ENCODE data around the gene OSBPL2. TPM values are rescaled to one million over a fixed set of nuclear protein-coding genes. Genes with fewer than 3 reads are reported as not detected.

Gene OSBPL2
- total RNA-seq, 1 experiment from 2014 or later, result 40.2 TPM

DNA sequence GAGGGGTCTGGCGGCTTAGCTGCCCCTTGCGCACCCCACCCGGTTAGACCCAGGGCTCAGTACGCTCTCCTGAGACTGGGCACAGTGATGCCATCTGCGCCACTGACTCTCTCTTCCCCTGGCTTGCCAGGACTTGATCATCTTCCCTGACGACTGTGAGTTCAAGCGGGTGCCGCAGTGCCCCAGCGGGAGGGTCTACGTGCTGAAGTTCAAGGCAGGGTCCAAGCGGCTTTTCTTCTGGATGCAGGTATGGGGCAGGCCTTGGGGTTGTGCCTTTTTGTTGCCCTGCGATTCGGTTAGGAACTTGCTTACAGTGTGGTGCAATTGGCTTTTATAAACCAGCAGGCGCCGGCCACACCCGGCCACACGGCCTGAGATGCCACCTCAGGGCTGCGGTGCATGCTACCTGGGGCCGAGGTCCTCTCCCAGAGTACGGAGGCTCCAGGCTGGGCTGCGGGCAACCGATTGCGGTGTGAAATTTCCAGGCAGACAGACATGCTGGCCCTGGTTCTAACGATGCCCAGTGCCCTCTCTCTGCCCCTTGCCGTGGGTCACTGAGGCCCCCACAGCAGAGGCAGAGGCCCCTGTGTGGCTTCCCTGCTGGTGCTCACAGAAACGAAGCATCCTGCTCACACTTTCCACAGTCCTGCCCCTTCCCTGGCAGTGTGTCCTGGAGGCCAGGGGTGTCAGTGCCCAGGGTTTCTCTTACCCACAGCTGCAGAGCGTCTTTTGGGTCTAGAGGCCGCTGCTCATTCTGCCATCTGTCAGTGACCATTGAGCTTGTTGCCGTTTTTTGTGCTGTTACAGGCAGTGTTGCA is 66.2 kb downstream of the OSBPL2 start:
- no peaks in the 10 kb centered on the region for H3K27me3 ChIP-seq
- H3K27ac ChIP-seq, result no peak overlapping the region
- H3K4me1 ChIP-seq, result peaks cover 7% of the 10 kb centered on the region
- no peaks in the 10 kb centered on the region for H3K9me3 ChIP-seq (replicated peaks)
- peak overlapping the region; percentile 91 for H3K4me3 ChIP-seq
- peaks cover 59% of the 10 kb centered on the region for H3K36me3 ChIP-seq
- no peak for DNase-seq

DNA sequence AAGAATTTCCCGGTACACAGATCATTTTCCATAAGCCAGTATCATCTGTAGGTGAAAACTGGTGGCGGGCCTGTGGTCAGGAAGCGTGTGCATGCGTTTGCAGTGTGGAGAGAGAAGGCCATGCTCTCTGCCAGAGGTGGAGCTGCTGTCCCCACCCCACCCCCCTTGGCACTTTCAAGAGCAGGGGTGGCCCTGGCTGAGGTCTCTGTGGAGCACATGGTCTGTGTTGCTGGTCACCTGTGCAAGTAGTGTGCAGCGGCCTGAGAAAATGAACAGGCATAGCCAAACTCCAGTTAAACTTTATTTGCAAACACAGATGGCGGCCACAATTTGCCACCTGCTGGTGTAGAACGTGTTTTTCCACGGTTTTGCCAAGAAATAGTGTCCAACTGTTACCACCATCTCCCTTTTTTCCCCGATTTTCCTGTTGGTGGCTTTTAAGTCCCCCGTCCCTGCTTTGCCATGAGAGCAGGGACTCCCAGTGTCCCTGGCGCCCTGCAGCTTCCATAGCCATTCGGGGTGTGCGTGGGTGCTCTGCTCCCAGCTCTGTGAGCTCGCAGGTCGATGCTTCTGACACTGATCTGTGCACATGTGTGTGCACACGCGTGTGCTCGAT is 66.9 kb downstream of the OSBPL2 start:
- H3K27ac ChIP-seq, result no peak overlapping the region
- H3K4me1 ChIP-seq, result peaks cover 7% of the 10 kb centered on the region
- H3K4me3 ChIP-seq, result no peak overlapping the region
- peaks cover 66% of the 10 kb centered on the region for H3K36me3 ChIP-seq
- no peaks in the 10 kb centered on the region for H3K27me3 ChIP-seq
- no peaks in the 10 kb centered on the region for H3K9me3 ChIP-seq (replicated peaks)
- DNase-seq, result no peak

DNA sequence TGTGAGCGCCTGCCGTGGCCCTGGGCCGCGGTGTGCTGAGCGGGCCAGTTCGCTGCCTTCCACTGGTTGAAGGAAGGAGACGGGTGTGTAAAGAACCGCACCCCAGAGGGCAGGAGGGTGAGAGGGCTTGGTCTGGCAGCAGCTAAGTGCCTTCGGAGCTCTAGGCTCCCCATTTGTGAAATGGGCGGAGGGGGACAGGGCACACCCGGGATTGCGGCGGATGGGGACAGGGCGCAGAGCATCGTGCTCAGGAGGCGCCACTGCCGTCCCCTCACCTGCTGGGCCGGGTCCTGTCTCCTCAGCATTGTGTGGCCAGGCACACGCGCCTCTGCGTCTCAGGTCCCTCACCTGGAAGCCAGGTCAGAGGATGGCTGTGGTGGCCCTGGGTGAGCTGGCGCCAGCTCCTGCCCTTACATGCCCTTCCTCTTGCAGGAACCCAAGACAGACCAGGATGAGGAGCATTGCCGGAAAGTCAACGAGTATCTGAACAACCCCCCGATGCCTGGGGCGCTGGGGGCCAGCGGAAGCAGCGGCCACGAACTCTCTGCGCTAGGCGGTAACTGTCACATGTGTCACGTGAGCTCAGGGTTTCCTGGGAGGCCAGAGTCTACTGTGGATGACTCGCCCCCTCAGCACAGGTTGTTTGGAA is 67.6 kb downstream of the OSBPL2 start:
- H3K9me3 ChIP-seq (replicated peaks), result no peaks in the 10 kb centered on the region
- no peak overlapping the region for H3K4me3 ChIP-seq
- DNase-seq, result no peak
- H3K36me3 ChIP-seq, result peaks cover 69% of the 10 kb centered on the region
- peaks cover 7% of the 10 kb centered on the region for H3K4me1 ChIP-seq
- H3K27me3 ChIP-seq, result no peaks in the 10 kb centered on the region
- H3K27ac ChIP-seq, result no peak overlapping the region

DNA sequence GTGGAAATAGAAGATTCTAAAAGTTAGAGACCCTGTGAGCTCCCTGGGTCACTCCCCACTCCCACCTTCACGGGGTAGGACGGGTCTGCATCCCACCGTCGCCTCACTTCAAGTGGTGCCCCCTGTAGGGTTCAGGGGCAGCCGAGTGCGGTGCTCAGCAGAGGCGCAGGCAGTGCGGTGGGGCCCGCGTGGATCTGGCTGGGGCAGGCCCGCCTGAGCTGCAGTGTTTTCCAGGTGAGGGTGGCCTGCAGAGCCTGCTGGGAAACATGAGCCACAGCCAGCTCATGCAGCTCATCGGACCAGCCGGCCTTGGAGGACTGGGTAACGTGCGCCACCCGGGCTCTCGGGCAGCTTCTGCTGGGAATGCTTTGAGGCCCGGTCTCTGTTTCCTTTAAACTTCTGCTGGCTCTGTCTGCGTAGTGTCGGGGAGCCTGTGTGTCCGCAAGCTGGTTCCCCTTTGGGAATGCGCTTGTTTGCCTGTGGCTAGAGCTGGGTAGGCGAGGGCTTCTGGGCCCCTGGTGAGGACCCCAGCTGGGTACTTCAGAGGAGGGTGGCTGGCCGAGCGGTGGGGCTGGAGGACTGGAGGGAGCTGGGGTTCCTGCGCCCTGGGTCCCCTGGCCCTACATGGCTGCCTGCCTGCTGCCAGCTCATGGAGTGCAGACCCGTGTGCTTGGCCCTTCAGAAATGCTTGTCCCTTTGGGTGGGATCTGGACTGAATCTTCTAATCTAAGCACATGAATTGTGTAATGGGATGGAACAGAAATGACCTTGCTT is 68.3 kb downstream of the OSBPL2 start:
- Histone ChIP-seq H3K27me3 (no peaks in the 10 kb centered on the region), H3K36me3 (peaks cover 75% of the 10 kb centered on the region), H3K9me3 (replicated peaks) (no peaks in the 10 kb centered on the region), H3K4me1 (peaks cover 7% of the 10 kb centered on the region), H3K4me3 (no peak overlapping the region), H3K27ac (no peak overlapping the region)
- no peak for DNase-seq

DNA sequence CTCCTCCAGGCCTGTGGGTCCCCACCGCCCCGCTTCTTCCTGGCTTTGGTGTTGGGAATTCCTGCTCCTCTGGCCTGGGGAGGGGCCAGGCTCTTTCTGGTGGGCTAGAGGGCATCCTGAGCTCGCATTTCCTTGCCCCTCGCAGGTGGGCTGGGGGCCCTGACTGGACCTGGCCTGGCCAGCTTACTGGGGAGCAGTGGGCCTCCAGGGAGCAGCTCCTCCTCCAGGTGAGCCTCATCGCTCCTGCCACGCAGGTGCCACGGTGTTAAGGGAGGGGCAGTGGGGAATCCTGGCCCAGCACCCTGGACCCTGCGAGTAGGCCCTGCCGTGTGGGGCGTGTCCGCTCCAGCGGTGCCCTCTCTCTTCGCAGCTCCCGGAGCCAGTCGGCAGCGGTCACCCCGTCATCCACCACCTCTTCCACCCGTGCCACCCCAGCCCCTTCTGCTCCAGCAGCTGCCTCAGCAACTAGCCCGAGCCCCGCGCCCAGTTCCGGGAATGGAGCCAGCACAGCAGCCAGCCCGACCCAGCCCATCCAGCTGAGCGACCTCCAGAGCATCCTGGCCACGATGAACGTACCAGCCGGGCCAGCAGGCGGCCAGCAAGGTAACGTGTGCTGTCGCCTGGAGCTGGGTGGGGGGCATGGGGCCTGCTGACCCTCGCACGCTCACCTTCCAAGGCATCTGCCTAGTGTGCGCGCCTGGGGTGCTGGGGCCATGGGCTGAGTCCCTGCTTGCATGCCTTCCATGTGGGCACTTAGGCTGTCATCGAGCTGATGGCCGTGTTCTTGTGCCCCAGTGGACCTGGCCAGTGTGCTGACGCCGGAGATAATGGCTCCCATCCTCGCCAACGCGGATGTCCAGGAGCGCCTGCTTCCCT is 69.1 kb downstream of the OSBPL2 start:
- no peak for DNase-seq
- Histone ChIP-seq H3K27me3 (no peaks in the 10 kb centered on the region), H3K9me3 (replicated peaks) (no peaks in the 10 kb centered on the region), H3K36me3 (peaks cover 80% of the 10 kb centered on the region), H3K4me1 (peaks cover 7% of the 10 kb centered on the region), H3K4me3 (no peak overlapping the region), H3K27ac (no peak overlapping the region)

DNA sequence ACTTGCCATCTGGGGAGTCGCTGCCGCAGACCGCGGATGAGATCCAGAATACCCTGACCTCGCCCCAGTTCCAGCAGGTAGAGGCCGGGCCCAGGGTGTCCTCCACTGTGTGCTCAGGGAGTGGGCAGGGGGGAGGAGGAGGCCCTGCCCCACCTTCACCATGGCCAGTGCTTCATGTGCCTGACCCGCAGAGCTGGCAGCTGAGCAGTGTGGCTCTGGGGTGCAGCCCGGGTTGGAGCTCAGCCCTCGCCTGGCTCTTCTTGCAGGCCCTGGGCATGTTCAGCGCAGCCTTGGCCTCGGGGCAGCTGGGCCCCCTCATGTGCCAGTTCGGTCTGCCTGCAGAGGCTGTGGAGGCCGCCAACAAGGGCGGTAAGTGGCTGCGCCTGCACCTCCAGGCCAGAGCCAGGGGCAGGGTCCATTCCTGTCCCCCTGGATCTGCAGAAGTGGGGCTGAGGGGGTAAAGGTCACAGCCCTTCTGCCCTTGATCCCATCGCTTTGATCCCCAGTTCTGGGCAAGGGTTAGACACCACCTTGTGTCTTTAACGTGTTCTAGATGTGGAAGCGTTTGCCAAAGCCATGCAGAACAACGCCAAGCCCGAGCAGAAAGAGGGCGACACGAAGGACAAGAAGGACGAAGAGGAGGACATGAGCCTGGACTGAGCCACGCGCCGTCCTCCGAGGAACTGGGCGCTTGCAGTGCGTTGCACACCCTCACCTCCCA is 69.9 kb downstream of the OSBPL2 start:
- Histone ChIP-seq H3K36me3 (peaks cover 83% of the 10 kb centered on the region), H3K27me3 (no peaks in the 10 kb centered on the region)

DNA sequence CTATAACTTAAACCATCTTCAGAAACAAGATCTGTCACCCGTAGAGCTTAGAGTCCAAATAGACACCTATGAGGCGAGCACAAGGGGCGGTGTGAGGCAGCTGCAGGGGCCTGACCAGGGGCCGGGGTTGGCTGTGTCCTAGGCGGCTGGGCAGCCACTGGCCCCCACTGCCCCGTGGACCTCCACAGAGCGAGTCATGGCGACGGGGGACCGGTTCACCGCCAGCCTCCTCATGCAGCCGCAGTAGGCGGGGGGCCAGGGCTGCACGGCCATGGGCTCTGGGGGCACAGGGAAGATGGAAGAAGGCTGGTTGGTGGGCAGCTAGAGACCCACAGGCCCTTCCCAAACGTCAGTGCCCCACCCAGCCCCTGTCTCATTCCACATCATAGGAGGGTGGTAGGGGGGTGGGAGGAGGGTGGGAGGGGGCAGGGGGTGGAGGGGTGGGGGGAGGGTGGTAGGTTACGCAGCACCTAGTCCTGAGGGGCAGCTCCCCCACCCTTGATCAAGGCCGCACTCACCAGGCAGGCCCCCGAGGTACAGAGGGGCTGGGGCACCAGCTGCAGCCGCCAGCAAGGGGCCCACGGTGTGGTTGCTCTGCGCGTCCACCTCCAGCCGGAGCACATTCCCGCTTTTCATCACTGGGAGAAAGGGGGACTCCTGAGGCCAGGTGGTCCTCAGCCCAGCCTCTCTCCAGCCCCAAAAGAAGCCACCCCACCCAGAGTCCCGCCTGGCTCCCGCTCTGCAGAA is 71.0 kb downstream of the OSBPL2 start:
- no peaks in the 10 kb centered on the region for H3K27me3 ChIP-seq
- no peak overlapping the region for H3K27ac ChIP-seq
- no peak overlapping the region for H3K4me3 ChIP-seq
- H3K36me3 ChIP-seq, result peaks cover 77% of the 10 kb centered on the region
- peaks cover 2% of the 10 kb centered on the region; the same call in 1 of the 2 replicates for H3K4me1 ChIP-seq
- H3K9me3 ChIP-seq (replicated peaks), result no peaks in the 10 kb centered on the region
- no peak for DNase-seq

More for the DNA sequence above, 69.9 kb downstream of the OSBPL2 start:
- no peak overlapping the region for H3K27ac ChIP-seq
- H3K4me3 ChIP-seq, result no peak overlapping the region
- no peaks in the 10 kb centered on the region for H3K9me3 ChIP-seq (replicated peaks)
- no peak for DNase-seq
- H3K4me1 ChIP-seq, result peaks cover 7% of the 10 kb centered on the region

DNA sequence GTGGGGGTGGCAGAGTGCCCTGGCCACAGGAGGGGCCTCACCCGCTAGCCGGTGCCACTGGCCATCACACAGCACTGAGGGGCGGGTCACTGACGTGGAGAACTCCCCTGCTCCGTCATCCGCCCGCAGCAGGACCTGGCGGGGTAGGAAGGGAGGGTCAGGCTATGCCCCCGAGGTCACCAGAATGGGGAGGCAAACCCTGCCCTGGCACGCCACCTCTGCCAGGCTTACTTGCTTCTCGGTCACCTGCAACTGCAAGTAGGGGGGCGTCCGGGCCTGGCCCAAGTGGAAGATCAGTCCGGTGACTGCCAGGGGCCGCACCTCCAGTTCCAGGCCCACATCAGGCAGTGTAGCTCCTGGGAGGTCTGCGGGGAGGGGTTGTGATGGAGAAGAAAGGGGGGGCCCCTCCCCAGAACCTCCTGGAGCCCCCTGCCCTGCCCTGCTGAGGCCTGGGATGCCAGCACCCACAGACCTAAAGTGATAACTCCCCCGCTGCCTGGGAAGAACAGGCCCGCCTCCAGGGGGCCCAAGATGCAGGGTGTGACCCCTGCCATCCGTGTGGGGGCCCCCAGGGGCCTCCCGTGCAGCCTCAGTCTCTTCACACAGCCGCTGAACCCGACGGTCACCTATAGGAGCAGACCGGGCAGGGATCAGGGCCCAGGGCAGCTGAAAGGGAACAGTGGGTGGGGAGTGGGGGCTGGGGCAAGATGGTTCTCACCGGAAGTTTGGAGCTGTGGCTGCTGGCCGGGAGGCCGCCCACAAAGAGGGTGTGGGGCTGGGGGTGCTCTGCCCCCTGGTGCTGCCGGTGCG is 71.8 kb downstream of the OSBPL2 start:
- Histone ChIP-seq H3K36me3 (peaks cover 77% of the 10 kb centered on the region), H3K4me3 (no peak overlapping the region)

DNA sequence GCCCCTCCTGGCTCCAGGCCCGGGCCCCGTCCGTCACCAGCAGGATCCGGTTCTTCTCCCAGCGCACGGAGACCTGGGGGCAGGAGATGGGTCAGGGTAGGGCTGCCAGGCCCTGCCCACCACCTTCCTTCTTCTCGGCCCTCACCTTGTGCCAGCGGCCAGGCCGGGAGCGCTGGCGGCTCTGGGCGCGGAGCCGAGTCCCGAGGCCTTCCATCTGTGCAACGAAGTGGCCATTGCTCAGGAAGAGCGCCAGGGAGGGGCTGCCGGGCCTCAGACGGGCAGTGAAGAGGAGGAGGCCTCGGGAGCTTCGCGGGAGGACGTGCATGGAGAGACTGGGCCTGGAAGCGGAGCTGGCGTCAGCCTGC is 72.4 kb downstream of the OSBPL2 start:
- no peaks in the 10 kb centered on the region for H3K4me1 ChIP-seq
- H3K4me3 ChIP-seq, result no peak overlapping the region
- no peaks in the 10 kb centered on the region for H3K9me3 ChIP-seq (replicated peaks)
- H3K36me3 ChIP-seq, result peaks cover 74% of the 10 kb centered on the region
- no peaks in the 10 kb centered on the region for H3K27me3 ChIP-seq
- no peak overlapping the region for H3K27ac ChIP-seq
- no peak for DNase-seq

More for the DNA sequence above, 71.8 kb downstream of the OSBPL2 start:
- no peaks in the 10 kb centered on the region for H3K4me1 ChIP-seq
- no peaks in the 10 kb centered on the region for H3K9me3 ChIP-seq (replicated peaks)
- no peak for DNase-seq
- no peak overlapping the region for H3K27ac ChIP-seq
- no peaks in the 10 kb centered on the region for H3K27me3 ChIP-seq

DNA sequence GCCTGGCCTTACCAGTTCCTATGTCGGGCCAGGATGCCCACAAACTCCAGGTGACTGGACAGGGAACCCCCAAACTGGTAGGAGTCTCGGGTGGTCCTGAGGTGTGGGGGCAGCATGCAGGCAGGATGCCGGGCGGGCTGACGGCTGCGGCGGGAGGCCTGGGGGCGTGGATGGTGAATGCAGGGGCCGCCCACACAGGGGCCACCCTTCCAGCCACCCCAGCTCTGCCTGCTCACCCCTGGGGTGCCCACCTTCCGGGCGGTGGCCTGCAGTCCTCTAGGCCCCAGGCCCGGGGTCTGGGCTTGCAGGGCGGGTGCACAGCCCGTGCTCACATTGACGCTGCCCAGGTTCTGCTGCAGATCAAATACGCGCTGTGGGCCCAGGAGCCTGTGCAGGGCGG is 72.8 kb downstream of the OSBPL2 start:
- Histone ChIP-seq H3K4me3 (no peak overlapping the region), H3K9me3 (replicated peaks) (no peaks in the 10 kb centered on the region), H3K36me3 (peaks cover 74% of the 10 kb centered on the region), H3K4me1 (no peaks in the 10 kb centered on the region), H3K27me3 (no peaks in the 10 kb centered on the region), H3K27ac (no peak overlapping the region)
- DNase-seq, result no peak

DNA sequence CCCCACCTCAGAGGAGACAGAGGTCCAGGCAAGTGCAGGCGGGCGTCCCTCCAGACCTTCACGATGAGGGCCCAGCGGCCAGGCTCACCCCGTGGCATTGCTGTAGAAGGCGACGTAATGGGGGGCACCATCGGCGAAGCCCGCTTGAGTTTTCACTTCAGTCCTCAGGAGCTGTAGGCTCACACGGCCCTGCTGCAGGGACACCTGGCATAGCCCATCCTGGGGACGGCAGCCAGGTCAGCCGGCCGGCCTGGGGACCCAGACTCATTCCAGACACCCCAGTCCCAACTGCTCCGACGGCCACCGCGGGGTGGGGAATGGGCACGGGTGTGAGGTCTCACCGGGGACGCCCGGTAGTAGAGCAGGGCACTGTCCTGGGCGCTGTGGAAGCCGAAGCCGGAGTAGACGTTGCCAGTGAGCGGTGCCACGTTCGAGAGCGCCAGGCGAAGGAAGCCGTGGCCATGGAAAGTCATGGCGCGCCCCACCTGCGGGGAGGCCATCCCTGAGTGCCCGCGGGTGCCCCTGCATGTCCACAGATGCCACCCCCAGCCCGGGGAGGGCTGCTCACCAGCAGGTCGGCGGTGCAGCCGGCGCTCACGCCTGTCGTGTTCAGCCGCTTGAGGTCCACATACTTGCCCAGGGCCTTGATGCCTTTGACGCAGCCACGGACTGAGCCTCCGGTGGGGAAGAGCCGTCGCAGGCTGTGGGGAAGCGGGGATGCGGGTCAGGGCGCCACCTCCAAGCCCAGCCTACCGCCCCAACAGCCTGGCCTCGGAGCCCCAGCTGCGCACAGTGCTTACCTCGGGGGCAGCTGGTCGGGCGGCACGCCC is 73.7 kb downstream of the OSBPL2 start:
- H3K4me1 ChIP-seq, result no peaks in the 10 kb centered on the region
- H3K36me3 ChIP-seq, result peaks cover 73% of the 10 kb centered on the region
- H3K4me3 ChIP-seq, result no peak overlapping the region
- no peaks in the 10 kb centered on the region for H3K9me3 ChIP-seq (replicated peaks)
- DNase-seq, result no peak
- H3K27me3 ChIP-seq, result no peaks in the 10 kb centered on the region
- H3K27ac ChIP-seq, result no peak overlapping the region

DNA sequence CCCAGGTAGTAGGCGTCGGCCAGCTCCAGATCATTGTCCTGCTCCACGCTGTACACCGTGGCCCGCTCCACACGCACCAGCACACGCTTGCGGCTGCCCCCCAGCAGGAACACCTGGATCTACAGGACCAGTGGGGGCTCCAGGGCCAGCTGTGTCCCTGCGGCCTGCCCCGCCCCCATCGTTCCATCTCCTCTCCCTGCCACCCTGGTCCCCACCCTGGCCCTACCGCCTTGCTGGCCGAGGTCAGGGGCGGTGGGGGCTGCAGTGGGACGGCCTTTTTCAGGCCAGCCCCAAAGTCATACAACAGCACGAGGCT is 74.3 kb downstream of the OSBPL2 start:
- H3K36me3 ChIP-seq, result peaks cover 73% of the 10 kb centered on the region
- no peak for DNase-seq

More for the DNA sequence above, 74.3 kb downstream of the OSBPL2 start:
- no peak overlapping the region for H3K4me3 ChIP-seq
- H3K27ac ChIP-seq, result no peak overlapping the region
- H3K4me1 ChIP-seq, result no peaks in the 10 kb centered on the region
- no peaks in the 10 kb centered on the region for H3K27me3 ChIP-seq
- no peaks in the 10 kb centered on the region for H3K9me3 ChIP-seq (replicated peaks)
